ENCODE data around the gene PNCK.

GRCh38 chrX:153633607-153634180 is 39.9 kb downstream of the PNCK start:
- TF ChIP-seq CTCF (conservative IDR thresholded peaks at IDR 0.05 in 1 of 2, IDR thresholded peaks at IDR 0.05 in 1 of 2; ENCODE audit: low read depth in 1 of 2, low read length in 2 of 2): no peak
- no peak for TF ChIP-seq EZH2 (IDR thresholded peaks at IDR 0.05; ENCODE audit: low read length, missing control alignments)
